ENCODE data around the gene KRTAP25-1.

KRTAP25-1 gene

GRCh38 chr21:30315701-30316100 is 26.4 kb upstream of the KRTAP25-1 start:
- H3K4me3 ChIP-seq (ENCODE audit: low read depth, low read length) = no peak overlapping the region
- no peaks in the 10 kb centered on the region for H3K36me3 ChIP-seq (ENCODE audit: control insufficient read depth, insufficient read depth, low read length)
- no peak for TF ChIP-seq CTCF (IDR thresholded peaks at IDR 0.05)
- no peak overlapping the region for H3K4me2 ChIP-seq (ENCODE audit: low read length)
- no peaks in the 10 kb centered on the region for H3K9me3 ChIP-seq (ENCODE audit: control insufficient read depth, low read length)
- H3K9ac ChIP-seq = no peak overlapping the region
- H2AFZ ChIP-seq = no peak overlapping the region
- no peaks in the 10 kb centered on the region for H3K4me1 ChIP-seq
- no peak overlapping the region for H3K27ac ChIP-seq
- H3K27me3 ChIP-seq (ENCODE audit: control insufficient read depth, insufficient read depth, low read length) = no peaks in the 10 kb centered on the region
- no peaks in the 10 kb centered on the region for H3K79me2 ChIP-seq

DNA sequence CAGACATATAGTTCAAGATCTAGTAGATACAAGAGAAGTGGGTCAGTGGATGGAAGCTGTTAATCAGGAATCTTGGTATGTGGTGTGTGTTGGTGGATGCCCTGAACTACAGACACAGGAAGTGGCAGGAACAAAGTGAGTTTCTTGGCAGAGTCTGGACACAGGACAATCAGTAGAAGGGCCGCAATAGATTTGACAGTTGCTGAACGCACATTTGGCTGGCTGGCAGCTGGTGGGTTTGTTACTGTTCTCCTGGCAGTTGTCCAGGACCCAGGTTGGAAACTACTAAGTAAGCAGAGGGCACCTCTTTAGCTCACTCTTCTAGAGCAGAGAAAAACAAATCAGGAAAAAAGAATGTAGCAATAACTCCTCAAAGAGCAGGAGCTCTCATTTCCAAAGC is 17.6 kb upstream of the KRTAP25-1 start:
- Histone ChIP-seq H3K4me2 (ENCODE audit: low read length) (no peak overlapping the region), H3K79me2 (no peaks in the 10 kb centered on the region), H3K9ac (no peak overlapping the region), H3K27ac (no peak overlapping the region), H2AFZ (no peak overlapping the region), H3K4me3 (ENCODE audit: low read depth, low read length) (no peak overlapping the region), H3K9me3 (ENCODE audit: control insufficient read depth, low read length) (no peaks in the 10 kb centered on the region), H3K36me3 (ENCODE audit: control insufficient read depth, insufficient read depth, low read length) (no peaks in the 10 kb centered on the region), H3K27me3 (ENCODE audit: control insufficient read depth, insufficient read depth, low read length) (no peaks in the 10 kb centered on the region), H3K4me1 (no peaks in the 10 kb centered on the region)
- TF ChIP-seq CTCF (IDR thresholded peaks at IDR 0.05) = no peak

- no peaks in the 10 kb centered on the region for H3K79me2 ChIP-seq
- H3K27me3 ChIP-seq (ENCODE audit: control insufficient read depth, insufficient read depth, low read length) = no peaks in the 10 kb centered on the region
- no peaks in the 10 kb centered on the region for H3K9me3 ChIP-seq (ENCODE audit: control insufficient read depth, low read length)
- no peak overlapping the region for H3K4me2 ChIP-seq (ENCODE audit: low read length)
- H3K9ac ChIP-seq = no peak overlapping the region
- TF ChIP-seq CTCF (IDR thresholded peaks at IDR 0.05) = no peak
- no peak overlapping the region for H3K4me3 ChIP-seq (ENCODE audit: low read depth, low read length)
- no peaks in the 10 kb centered on the region for H3K4me1 ChIP-seq
- H2AFZ ChIP-seq = no peak overlapping the region
- no peak overlapping the region for H3K27ac ChIP-seq
- no peaks in the 10 kb centered on the region for H3K36me3 ChIP-seq (ENCODE audit: control insufficient read depth, insufficient read depth, low read length)
Observed at GRCh38 chr21:30305136-30305535, 15.8 kb upstream of the KRTAP25-1 start.

- no peak within 1 kb of the TSS for H3K27ac ChIP-seq
- H3K4me3 ChIP-seq (ENCODE audit: low read depth, low read length) = no peak within 1 kb of the TSS
- H3K36me3 ChIP-seq (ENCODE audit: control insufficient read depth, insufficient read depth, low read length) = no peaks in the 10 kb centered on the region
- no peak within 1 kb of the TSS for H3K9ac ChIP-seq
- H2AFZ ChIP-seq = no peak within 1 kb of the TSS
- no peaks in the 10 kb centered on the region for H3K4me1 ChIP-seq
- H3K27me3 ChIP-seq (ENCODE audit: control insufficient read depth, insufficient read depth, low read length) = no peaks in the 10 kb centered on the region
- no peaks in the 10 kb centered on the region for H3K9me3 ChIP-seq (ENCODE audit: control insufficient read depth, low read length)
- TF ChIP-seq CTCF (IDR thresholded peaks at IDR 0.05) = no peak
- no peak within 1 kb of the TSS for H3K4me2 ChIP-seq (ENCODE audit: low read length)
- H3K79me2 ChIP-seq = no peaks in the 10 kb centered on the region
Observed at GRCh38 chr21:30282850-30283249, 6.5 kb downstream of the KRTAP25-1 start, which contains the start of gene KRTAP24-1. TSS of gene KRTAP24-1 (minus strand) at chr21:30282950. CDS start at chr21:30282932, 18 bp downstream.

DNA sequence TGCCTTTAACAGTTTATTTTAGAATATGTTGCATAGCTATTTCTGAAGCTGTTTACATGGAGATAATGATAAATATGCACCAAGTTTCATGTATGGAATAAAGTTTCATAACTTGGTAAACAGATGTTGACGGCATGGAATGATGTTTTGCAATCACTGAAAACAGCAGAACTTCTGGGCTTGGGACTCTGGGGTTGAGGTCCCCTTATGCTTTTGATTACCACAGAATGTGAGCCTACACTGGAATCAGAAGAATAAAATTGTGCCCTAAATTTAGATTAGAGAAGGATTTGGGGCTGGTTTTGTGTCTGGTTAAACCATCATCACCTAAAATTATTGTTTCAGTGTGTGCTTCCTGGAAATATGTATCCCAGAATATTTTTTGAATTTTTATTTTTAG is 17.7 kb downstream of the KRTAP25-1 start:
- no peak overlapping the region for H3K27ac ChIP-seq
- TF ChIP-seq CTCF (IDR thresholded peaks at IDR 0.05) = no peak

More for the DNA sequence above, 17.7 kb downstream of the KRTAP25-1 start:
- no peaks in the 10 kb centered on the region for H3K27me3 ChIP-seq (ENCODE audit: control insufficient read depth, insufficient read depth, low read length)
- no peaks in the 10 kb centered on the region for H3K79me2 ChIP-seq
- no peaks in the 10 kb centered on the region for H3K36me3 ChIP-seq (ENCODE audit: control insufficient read depth, insufficient read depth, low read length)
- H3K9me3 ChIP-seq (ENCODE audit: control insufficient read depth, low read length) = no peaks in the 10 kb centered on the region
- no peaks in the 10 kb centered on the region for H3K4me1 ChIP-seq
- no peak overlapping the region for H3K4me2 ChIP-seq (ENCODE audit: low read length)
- no peak overlapping the region for H3K4me3 ChIP-seq (ENCODE audit: low read depth, low read length)
- H2AFZ ChIP-seq = no peak overlapping the region
- no peak overlapping the region for H3K9ac ChIP-seq
